Neuronal stem cell (in vitro differentiated cells): Measurements from ENCODE around the gene TNIK.
"Not testable (repeated sequence)": the region's sequence is repeated elsewhere in the genome, so short reads cannot be mapped to it uniquely, and the experiment has no call there.

Source experiments
- DNase-seq: peaks from one replicate; pipeline ENCODE4 v3.0.0-alpha.2; 2013; ENCODE audit warnings: low spot score
- H2AFZ ChIP-seq: one replicate; pipeline ENCODE4 v1.6.1; 2013; ENCODE audit warnings: mild to moderate bottlenecking, low read length, inconsistent platforms
- H2AK5ac ChIP-seq: 2 replicates; pipeline ENCODE4 v1.6.1; 2013; ENCODE audit warnings: low read depth, mild to moderate bottlenecking, inconsistent platforms, low read length, moderate library complexity, mixed read lengths
- H2BK120ac ChIP-seq: 2 replicates; pipeline ENCODE4 v1.6.1; 2013; ENCODE audit warnings: low read depth, mild to moderate bottlenecking, inconsistent platforms, low read length, moderate library complexity, mixed read lengths
- H2BK12ac ChIP-seq: one replicate; pipeline ENCODE4 v1.6.1; 2013; ENCODE audit warnings: low read length, inconsistent platforms
- H2BK15ac ChIP-seq: 2 replicates; pipeline ENCODE4 v1.6.1; 2013; ENCODE audit warnings: mild to moderate bottlenecking, low read length, inconsistent platforms, mixed read lengths
- H2BK5ac ChIP-seq: one replicate; pipeline ENCODE4 v1.6.1; 2013; ENCODE audit warnings: inconsistent platforms, mild to moderate bottlenecking, low read length, moderate library complexity
- H3K14ac ChIP-seq: one replicate; pipeline ENCODE4 v1.6.1; 2013; ENCODE audit warnings: low read length, inconsistent platforms
- H3K18ac ChIP-seq: 2 replicates; pipeline ENCODE4 v1.6.1; 2013; ENCODE audit warnings: low read length, inconsistent platforms
- H3K23ac ChIP-seq: 2 replicates; pipeline ENCODE4 v1.6.1; 2013; ENCODE audit warnings: low read depth, mild to moderate bottlenecking, mixed read lengths, low read length, inconsistent platforms; ENCODE audit not compliant: poor library complexity
- H3K27ac ChIP-seq: replicated peaks from 3 replicates; pipeline ENCODE4 v1.5.1; 2013; ENCODE audit warnings: low read length, inconsistent platforms
- H3K27me3 ChIP-seq, 3 experiments: 2 replicates each; pipeline ENCODE4 v1.6.1; 2013; ENCODE audit warnings: low read length in 3 of 3, mild to moderate bottlenecking in 2 of 3, inconsistent platforms in 1 of 3, low read depth in 1 of 3, mixed read lengths in 1 of 3, moderate library complexity in 1 of 3; ENCODE audit not compliant: control insufficient read depth in 3 of 3, insufficient read depth in 3 of 3
- H3K36me3 ChIP-seq, 2 donors: replicated peaks in 1 of 2; 2 replicates each; pipeline ENCODE4 v1.6.1; 2013; ENCODE audit warnings: low read length in 2 of 2; ENCODE audit not compliant: control insufficient read depth in 2 of 2, insufficient read depth in 2 of 2
- H3K4ac ChIP-seq: 2 replicates; pipeline ENCODE4 v1.6.1; 2013; ENCODE audit warnings: inconsistent platforms, mild to moderate bottlenecking, low read length, moderate library complexity
- H3K4me1 ChIP-seq, 2 donors: 1 replicate in 1 of 2; 2 replicates in 1 of 2; pipeline ENCODE4 v1.6.1; 2013; ENCODE audit warnings: low read length in 2 of 2, low read depth in 1 of 2; ENCODE audit not compliant: control insufficient read depth in 2 of 2, insufficient read depth in 1 of 2
- H3K4me2 ChIP-seq: one replicate; pipeline ENCODE4 v1.6.1; 2013; ENCODE audit warnings: mild to moderate bottlenecking, low read length, inconsistent platforms; ENCODE audit not compliant: insufficient read depth, poor library complexity, severe bottlenecking
- H3K4me3 ChIP-seq, 2 donors: 2 replicates each; pipeline ENCODE4 v1.5.1; 2013; ENCODE audit warnings: low read length in 2 of 2, mild to moderate bottlenecking in 2 of 2, inconsistent platforms in 1 of 2, moderate library complexity in 1 of 2
- H3K79me1 ChIP-seq: one replicate; pipeline ENCODE4 v1.6.1; 2013; ENCODE audit warnings: low read depth, mild to moderate bottlenecking, inconsistent platforms, low read length, moderate library complexity
- H3K9ac ChIP-seq: one replicate; pipeline ENCODE4 v1.6.1; 2013; ENCODE audit warnings: mild to moderate bottlenecking, low read depth, low read length, inconsistent platforms; ENCODE audit not compliant: poor library complexity
- H3K9me3 ChIP-seq, 2 donors: replicated peaks in 1 of 2; 2 replicates each; pipeline versions ENCODE3 to v1.6.1; 2013; ENCODE audit warnings: low read length in 2 of 2, mild to moderate bottlenecking in 2 of 2, inconsistent platforms in 1 of 2, low read depth in 1 of 2, mixed read lengths in 1 of 2, moderate library complexity in 1 of 2; ENCODE audit not compliant: control insufficient read depth in 2 of 2, insufficient read depth in 1 of 2
- H4K8ac ChIP-seq: one replicate; pipeline ENCODE4 v1.6.1; 2013; ENCODE audit warnings: low read depth, mild to moderate bottlenecking, inconsistent platforms, low read length, moderate library complexity
- H4K91ac ChIP-seq: one replicate; pipeline ENCODE4 v1.6.1; 2013; ENCODE audit warnings: low read length, low read depth, mild to moderate bottlenecking, inconsistent platforms; ENCODE audit not compliant: poor library complexity
- WGBS, 2 donors: extraction: QIAGEN DNeasy Blood & Tissue Kit; methylation state at CpG; one replicate each; pipeline ENCODE4 v1.1.7; 2013; ENCODE audit warnings: missing lambda C conversion rate in 2 of 2, mixed read lengths in 1 of 2; ENCODE audit not compliant: insufficient read length in 2 of 2, insufficient replicate concordance in 1 of 2; ENCODE audit errors: extremely low coverage in 2 of 2; 5-methylcytosine and 5-hydroxymethylcytosine counted together

Gene TNIK

GRCh38 chr3:171245796-171246765 is 214.1 kb downstream of the TNIK start:
- Histone ChIP-seq H3K4me1 (no peaks in the 10 kb centered on the region), H3K79me1 (no peaks in the 10 kb centered on the region), H3K36me3 (no peaks in the 10 kb centered on the region), H2AFZ (no peak overlapping the region), H3K27ac (no peak overlapping the region), H3K14ac (no peak overlapping the region), H3K9ac (no peak overlapping the region), H4K8ac (no peak overlapping the region), H2BK5ac (no peak overlapping the region), H3K27me3 (no peaks in the 10 kb centered on the region), H4K91ac (no peak overlapping the region), H2BK12ac (no peak overlapping the region), H3K4me3 (no peak overlapping the region), H3K4ac (no peak overlapping the region), H3K23ac (no peak overlapping the region), H2BK120ac (no peak overlapping the region), H3K4me2 (no peak overlapping the region), H3K9me3 (no peaks in the 10 kb centered on the region), H2AK5ac (no peak overlapping the region), H2BK15ac (no peak overlapping the region), H3K18ac (no peak overlapping the region)
- no CpG with 5 or more reads among the region's 4 CpGs for WGBS, 2 donors
- DNase-seq: no peak

GRCh38 chr3:171242951-171243350 is 217.3 kb downstream of the TNIK start:
- Histone ChIP-seq H3K9ac (no peak overlapping the region), H2BK12ac (no peak overlapping the region), H3K79me1 (no peaks in the 10 kb centered on the region), H3K4ac (no peak overlapping the region), H2BK15ac (no peak overlapping the region), H3K27ac (no peak overlapping the region), H3K23ac (no peak overlapping the region), H2BK120ac (no peak overlapping the region), H2AFZ (no peak overlapping the region), H3K14ac (no peak overlapping the region), H3K4me2 (no peak overlapping the region), H3K27me3 (no peaks in the 10 kb centered on the region), H2AK5ac (no peak overlapping the region), H3K9me3 (no peaks in the 10 kb centered on the region), H4K8ac (no peak overlapping the region), H3K4me3 (no peak overlapping the region), H2BK5ac (no peak overlapping the region), H4K91ac (no peak overlapping the region), H3K4me1 (peaks cover 1 to 16% of the 10 kb centered on the region in 2 donors), H3K18ac (no peak overlapping the region), H3K36me3 (no peaks in the 10 kb centered on the region)
- no CpG with 5 or more reads among the region's 2 CpGs for WGBS, 2 donors
- DNase-seq: no peak

- no peak overlapping the region for H2AFZ ChIP-seq
- H2BK5ac ChIP-seq: no peak overlapping the region
- no peaks in the 10 kb centered on the region for H3K79me1 ChIP-seq
- no peaks in the 10 kb centered on the region for H3K36me3 ChIP-seq
- WGBS, 2 donors: no CpG with 5 or more reads among the region's 2 CpGs
- no peak overlapping the region for H3K18ac ChIP-seq
- no peak overlapping the region for H3K14ac ChIP-seq
- no peaks in the 10 kb centered on the region for H3K27me3 ChIP-seq
- no peak overlapping the region for H3K4ac ChIP-seq
- H4K8ac ChIP-seq: no peak overlapping the region
- no peak overlapping the region for H3K4me2 ChIP-seq
- H4K91ac ChIP-seq: no peak overlapping the region
- DNase-seq: no peak
- no peak overlapping the region for H2BK120ac ChIP-seq
- no peak overlapping the region for H3K23ac ChIP-seq
- H2BK15ac ChIP-seq: no peak overlapping the region
- H3K4me3 ChIP-seq: no peak overlapping the region
- no peak overlapping the region for H2AK5ac ChIP-seq
- no peak overlapping the region for H3K27ac ChIP-seq
- H3K4me1 ChIP-seq: peaks cover 1 to 16% of the 10 kb centered on the region in 2 donors
- no peaks in the 10 kb centered on the region for H3K9me3 ChIP-seq
- no peak overlapping the region for H3K9ac ChIP-seq
- no peak overlapping the region for H2BK12ac ChIP-seq
Observed at GRCh38 chr3:171242170-171242569, 218.0 kb downstream of the TNIK start.

GRCh38 chr3:171241655-171242054 is 218.6 kb downstream of the TNIK start:
- H3K23ac ChIP-seq, DNase-seq, H3K18ac ChIP-seq, H3K4me2 ChIP-seq, H3K79me1 ChIP-seq, H3K36me3 ChIP-seq, H3K14ac ChIP-seq, H3K27me3 ChIP-seq, H3K4me3 ChIP-seq, H3K9ac ChIP-seq, H4K8ac ChIP-seq, H3K27ac ChIP-seq, H2BK12ac ChIP-seq, H2AK5ac ChIP-seq, H2AFZ ChIP-seq, H2BK15ac ChIP-seq, H3K4ac ChIP-seq, H2BK120ac ChIP-seq, H2BK5ac ChIP-seq, H4K91ac ChIP-seq, H3K9me3 ChIP-seq: not testable (repeated sequence)
- no CpG with 5 or more reads among the region's 2 CpGs for WGBS, 2 donors
- peaks cover 4 to 19% of the 10 kb centered on the region in 2 donors for H3K4me1 ChIP-seq
